ENCODE results near the gene MAEL.

The MAEL gene

GRCh38 chr1:166956872-166957271, 32.2 kb upstream of the MAEL start:
- H3K4me3 Mint-ChIP-seq = no peak overlapping the region
- no peak for DNase-seq
- peaks cover 41% of the 10 kb centered on the region for H3K4me1 Mint-ChIP-seq
- no peak overlapping the region for H3K27ac Mint-ChIP-seq
- H3K36me3 Mint-ChIP-seq (ENCODE audit: low read depth) = no peaks in the 10 kb centered on the region
- TF ChIP-seq CTCF (IDR thresholded peaks at IDR 0.05) = no peak
- no peaks in the 10 kb centered on the region for H3K9me3 Mint-ChIP-seq
- H3K27me3 Mint-ChIP-seq (ENCODE audit: low read depth, poor library complexity) = no peaks in the 10 kb centered on the region

- no peak for DNase-seq
- Mint-ChIP-seq H3K4me3 (no peak overlapping the region), H3K4me1 (peaks cover 18% of the 10 kb centered on the region), H3K36me3 (ENCODE audit: low read depth) (no peaks in the 10 kb centered on the region), H3K27ac (no peak overlapping the region), H3K27me3 (ENCODE audit: low read depth, poor library complexity) (peaks cover 5% of the 10 kb centered on the region), H3K9me3 (no peaks in the 10 kb centered on the region)
- no peak for TF ChIP-seq CTCF (IDR thresholded peaks at IDR 0.05)
These were observed 28.1 kb upstream of the MAEL start for GRCh38 chr1:166960858-166961474.

- Mint-ChIP-seq H3K4me3 (no peak overlapping the region), H3K27ac (no peak overlapping the region), H3K36me3 (ENCODE audit: low read depth) (no peaks in the 10 kb centered on the region), H3K4me1 (peaks cover 14% of the 10 kb centered on the region), H3K27me3 (ENCODE audit: low read depth, poor library complexity) (peaks cover 32% of the 10 kb centered on the region), H3K9me3 (no peaks in the 10 kb centered on the region)
- no peak for DNase-seq
- no peak for TF ChIP-seq CTCF (IDR thresholded peaks at IDR 0.05)
These were observed 19.9 kb upstream of the MAEL start for GRCh38 chr1:166969074-166969677.

- Mint-ChIP-seq H3K9me3 (no peaks in the 10 kb centered on the region), H3K4me1 (peaks cover 30% of the 10 kb centered on the region), H3K4me3 (no peak overlapping the region), H3K27ac (no peak overlapping the region), H3K36me3 (ENCODE audit: low read depth) (no peaks in the 10 kb centered on the region), H3K27me3 (ENCODE audit: low read depth, poor library complexity) (peaks cover 49% of the 10 kb centered on the region)
- no peak for TF ChIP-seq CTCF (IDR thresholded peaks at IDR 0.05)
- DNase-seq = no peak
These were observed 17.8 kb upstream of the MAEL start for GRCh38 chr1:166971252-166971651.

- H3K27me3 Mint-ChIP-seq (ENCODE audit: low read depth, poor library complexity) = peaks cover 55% of the 10 kb centered on the region
- peaks cover 33% of the 10 kb centered on the region for H3K4me1 Mint-ChIP-seq
- TF ChIP-seq CTCF (IDR thresholded peaks at IDR 0.05) = no peak
- H3K4me3 Mint-ChIP-seq = no peak overlapping the region
- H3K27ac Mint-ChIP-seq = no peak overlapping the region
- no peaks in the 10 kb centered on the region for H3K36me3 Mint-ChIP-seq (ENCODE audit: low read depth)
- no peak for DNase-seq
- H3K9me3 Mint-ChIP-seq = no peaks in the 10 kb centered on the region
These were observed 16.9 kb upstream of the MAEL start for GRCh38 chr1:166972193-166972592.

- Mint-ChIP-seq H3K9me3 (no peaks in the 10 kb centered on the region), H3K27me3 (ENCODE audit: low read depth, poor library complexity) (peaks cover 61% of the 10 kb centered on the region), H3K27ac (no peak overlapping the region), H3K4me1 (peaks cover 33% of the 10 kb centered on the region), H3K36me3 (ENCODE audit: low read depth) (no peaks in the 10 kb centered on the region), H3K4me3 (no peak overlapping the region)
- DNase-seq = no peak
- TF ChIP-seq CTCF (IDR thresholded peaks at IDR 0.05) = no peak
These were observed 16.3 kb upstream of the MAEL start for GRCh38 chr1:166972826-166973225.
